Measurements from ENCODE around the gene PTPN5.
A peak's percentile ranks its signal among the peaks of the same experiment; 100 is the strongest.
"Not testable (repeated sequence)": the region's sequence is repeated elsewhere in the genome, so short reads cannot be mapped to it uniquely, and the experiment has no call there.

The PTPN5 gene

GRCh38 chr11:18706330-18707243 lies 85.0 kb downstream of the PTPN5 start:
- peak in 2 of 4 experiments; percentile 16 to 31 for DNase-seq

DNA sequence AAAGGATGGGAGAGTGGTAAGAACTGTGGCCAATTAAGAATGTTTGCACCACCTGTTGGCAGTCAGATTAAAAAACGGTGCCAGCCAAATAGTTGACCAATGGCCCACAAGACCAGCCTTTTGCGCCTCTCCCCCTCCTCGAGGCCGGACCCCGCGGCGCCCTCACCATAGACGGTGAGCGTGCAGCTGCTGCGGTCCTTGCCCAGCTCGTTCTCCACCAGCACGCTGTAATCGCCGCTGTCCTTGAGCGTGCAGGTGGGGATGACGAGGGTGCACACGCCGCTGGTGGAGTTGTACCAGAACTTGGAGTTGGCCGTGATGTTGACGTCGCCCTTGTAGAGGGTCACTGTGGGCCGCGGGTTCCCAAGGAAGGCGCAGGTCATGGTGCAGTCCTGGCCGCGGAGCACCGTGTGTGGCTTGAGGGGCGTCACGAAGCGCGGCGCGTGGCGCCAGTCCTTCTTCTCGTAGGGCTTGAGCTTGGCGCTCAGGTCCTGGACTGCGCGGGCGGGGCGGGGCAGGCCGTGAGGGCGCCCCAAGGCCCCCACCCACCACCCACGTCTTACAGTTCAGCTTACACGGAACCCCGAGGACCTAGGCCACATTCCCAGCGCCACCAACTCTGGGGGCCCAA lies 85.8 kb downstream of the PTPN5 start:
- no peak for DNase-seq

- no peak for DNase-seq
Observed at GRCh38 chr11:18704698-18705097, 86.9 kb downstream of the PTPN5 start.

DNA sequence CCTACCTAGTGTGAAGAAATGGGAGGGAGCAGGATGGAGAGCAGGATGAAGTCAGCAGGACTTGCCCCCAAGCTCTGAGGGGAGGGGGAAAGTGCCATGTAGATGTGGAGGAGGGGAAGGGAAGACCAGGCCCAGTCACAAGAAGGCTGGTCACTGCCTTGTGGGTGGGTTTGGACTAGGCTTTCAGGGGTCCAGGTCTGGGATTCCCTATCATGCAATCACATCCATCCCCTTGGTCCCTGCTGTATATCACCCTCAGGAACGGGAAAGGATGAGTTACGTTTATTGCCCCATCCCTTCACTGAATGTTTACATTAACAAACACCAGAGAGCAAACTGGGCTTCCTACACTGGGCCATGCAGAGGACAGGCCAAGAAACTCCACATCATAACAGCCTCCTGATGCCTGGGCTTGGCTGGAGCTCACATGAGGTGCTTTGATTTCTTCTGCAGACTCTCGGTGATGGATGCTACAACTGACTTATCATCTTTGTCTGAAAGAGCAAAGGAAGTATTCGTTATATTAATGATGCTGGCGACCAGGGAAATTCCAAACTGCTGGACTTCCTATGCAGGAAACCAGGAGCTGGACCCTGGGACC lies 87.5 kb downstream of the PTPN5 start:
- no peak for DNase-seq

DNA sequence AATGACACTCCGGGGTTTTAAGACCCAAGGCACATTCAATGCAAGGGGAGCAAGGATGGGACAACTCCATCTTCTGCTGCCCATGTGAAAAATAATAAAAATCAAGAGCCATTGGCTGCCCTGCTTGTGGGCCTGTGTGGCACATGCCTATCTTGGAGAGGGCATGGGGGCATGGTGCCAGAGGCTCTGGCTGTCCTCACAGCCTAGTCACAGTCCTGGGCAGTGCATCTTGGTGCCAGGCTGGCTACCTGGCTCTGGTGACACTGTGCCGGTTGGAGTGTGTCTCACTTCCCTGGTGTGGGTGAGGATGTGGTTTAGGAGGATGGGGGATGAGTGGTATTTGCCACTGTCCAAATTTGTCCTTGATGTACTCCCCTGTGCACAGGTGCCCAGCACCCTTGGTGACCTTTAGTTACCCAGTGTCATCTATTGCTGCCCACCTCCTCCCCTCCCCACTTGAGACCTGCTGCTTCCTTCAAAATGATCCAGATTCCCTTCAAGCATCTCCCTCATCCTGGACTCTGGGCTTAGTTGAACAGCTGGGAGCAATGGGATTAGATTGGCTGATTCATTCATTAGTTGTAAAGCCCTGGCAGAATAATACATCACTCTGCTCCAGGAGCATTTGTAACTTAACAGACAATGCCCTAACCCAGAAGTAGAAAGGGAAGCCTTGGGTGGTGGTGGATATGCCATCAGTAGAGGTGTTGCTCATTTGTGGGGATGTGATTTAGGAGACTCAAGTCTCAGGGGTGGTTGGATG lies 88.4 kb downstream of the PTPN5 start:
- DNase-seq, result no peak

DNA sequence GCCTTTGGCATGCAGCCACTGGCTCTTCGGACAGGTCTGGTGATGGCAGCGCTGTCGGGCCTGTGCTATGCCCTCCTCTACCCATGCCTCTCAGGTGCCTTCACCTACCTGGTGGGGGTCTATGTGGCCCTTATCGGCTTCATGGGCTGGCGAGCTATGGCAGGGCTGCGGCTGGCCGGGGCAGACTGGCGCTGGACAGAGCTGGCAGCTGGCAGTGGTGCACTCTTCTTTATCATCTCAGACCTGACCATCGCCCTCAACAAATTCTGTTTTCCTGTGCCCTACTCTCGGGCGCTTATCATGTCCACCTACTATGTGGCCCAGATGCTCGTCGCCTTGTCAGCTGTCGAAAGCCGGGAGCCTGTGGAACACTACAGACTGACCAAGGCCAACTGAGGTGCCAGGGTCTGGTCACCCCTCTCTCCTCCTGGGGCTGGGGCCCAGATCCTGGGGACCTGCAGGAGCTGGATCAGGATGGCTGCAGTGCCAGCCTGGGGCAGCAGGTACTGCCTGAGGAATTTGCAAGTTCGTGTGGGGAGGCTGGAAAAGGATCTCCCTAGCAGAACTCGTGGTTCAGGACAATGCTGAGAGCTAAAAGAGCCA lies 89.9 kb downstream of the PTPN5 start:
- DNase-seq, result no peak

GRCh38 chr11:18700872-18701271 lies 90.7 kb downstream of the PTPN5 start:
- DNase-seq, result no peak

DNA sequence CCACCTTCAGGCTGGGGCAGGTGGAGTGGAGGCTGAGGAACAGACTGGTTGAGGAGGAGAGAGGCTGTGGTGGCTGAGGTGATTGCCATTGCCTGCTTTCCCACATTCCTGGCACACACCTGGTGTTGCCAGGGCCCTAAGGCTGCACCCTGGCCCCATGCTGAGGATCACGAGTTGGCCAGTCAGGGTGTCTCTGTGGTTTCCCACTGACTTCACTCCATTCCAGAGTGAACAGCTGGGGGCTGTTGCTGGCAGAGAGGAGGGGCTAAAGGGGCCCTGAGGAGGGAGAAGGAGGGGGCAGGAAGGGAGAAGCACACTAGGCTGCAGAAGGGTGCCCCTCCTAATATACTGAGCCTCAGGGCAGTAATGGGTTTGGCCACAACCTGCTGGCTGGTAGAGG lies 91.2 kb downstream of the PTPN5 start:
- DNase-seq, result no peak

- no peak for DNase-seq
Observed at GRCh38 chr11:18699848-18700261, 91.7 kb downstream of the PTPN5 start.

GRCh38 chr11:18699269-18699596 lies 92.4 kb downstream of the PTPN5 start:
- no peak for DNase-seq

DNA sequence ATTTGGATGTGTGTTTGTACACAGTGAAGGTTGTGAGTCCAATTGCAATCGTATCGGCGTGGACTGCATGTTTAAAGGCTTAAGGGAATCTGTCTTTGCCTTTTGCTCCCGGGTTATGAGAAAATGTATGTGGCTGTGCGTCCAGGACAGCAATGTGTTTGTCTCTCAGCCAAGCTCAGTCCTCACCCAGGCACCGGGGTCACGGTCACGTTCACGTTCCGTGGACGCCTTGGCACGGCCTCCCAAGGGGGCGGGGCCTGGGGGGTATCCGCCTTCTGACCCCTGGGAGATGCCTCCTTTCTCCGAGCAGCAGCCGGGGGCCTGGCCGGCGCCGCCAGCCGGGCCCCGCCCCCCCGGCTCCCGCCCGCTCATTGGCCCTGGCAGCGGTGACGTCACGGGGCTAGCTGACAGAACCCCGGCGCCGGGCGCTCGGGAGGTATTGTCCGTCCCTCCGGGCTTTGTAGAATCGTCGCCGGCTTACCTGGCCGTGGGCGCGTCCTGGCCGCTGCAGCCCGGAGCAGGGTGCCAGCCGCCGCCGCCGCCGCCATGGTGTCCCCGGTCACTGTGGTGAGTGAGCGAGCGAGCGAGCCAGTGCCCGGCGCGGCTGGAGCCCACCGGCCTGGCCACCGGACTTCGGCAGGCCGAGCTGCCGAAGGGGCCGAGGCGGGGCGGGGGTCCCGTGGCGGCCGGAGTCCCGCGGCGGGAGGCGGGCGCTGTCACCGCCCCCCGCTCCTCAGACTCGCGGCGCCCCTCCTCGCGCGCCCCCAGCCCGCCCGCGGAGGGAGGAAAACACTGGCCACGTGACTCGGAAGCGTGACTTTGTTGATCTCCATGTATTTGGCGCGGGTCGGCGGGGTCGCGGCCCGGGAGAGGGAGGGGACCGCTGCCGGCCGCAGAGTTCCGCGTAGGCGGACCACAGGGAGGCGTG lies 93.0 kb downstream of the PTPN5 start, which contains the start of gene TMEM86A:
Gene TMEM86A, plus strand, starts transcription at position 439 of the 928 bp plus-strand sequence. Its CDS starts 108 bp downstream, at position 547.
- DNase-seq, result peak; percentile 76 to 82 (median 78)

DNA sequence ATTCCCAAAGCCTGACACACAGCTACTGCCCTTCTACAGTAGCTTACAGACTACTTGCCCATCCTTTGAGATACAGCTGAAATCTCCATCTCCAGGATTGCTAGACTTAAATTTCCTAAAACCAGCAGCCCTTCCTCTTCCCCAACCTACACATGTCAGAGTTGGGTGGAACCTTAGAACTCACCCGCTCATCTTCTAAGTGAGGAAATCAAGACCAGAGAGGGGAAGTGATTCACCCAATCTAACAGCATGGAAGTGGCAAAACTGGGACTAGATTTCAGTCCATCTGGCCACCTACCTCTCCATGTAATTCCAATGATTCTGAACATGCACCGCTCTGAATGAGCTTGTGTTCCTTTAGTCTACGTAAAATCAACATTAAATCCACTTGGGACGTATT lies 94.0 kb downstream of the PTPN5 start:
- DNase-seq, result no peak

GRCh38 chr11:18696638-18697225 lies 94.9 kb downstream of the PTPN5 start:
- DNase-seq, result no peak

- no peak for DNase-seq
Observed at GRCh38 chr11:18692941-18693760, 98.4 kb downstream of the PTPN5 start.

DNA sequence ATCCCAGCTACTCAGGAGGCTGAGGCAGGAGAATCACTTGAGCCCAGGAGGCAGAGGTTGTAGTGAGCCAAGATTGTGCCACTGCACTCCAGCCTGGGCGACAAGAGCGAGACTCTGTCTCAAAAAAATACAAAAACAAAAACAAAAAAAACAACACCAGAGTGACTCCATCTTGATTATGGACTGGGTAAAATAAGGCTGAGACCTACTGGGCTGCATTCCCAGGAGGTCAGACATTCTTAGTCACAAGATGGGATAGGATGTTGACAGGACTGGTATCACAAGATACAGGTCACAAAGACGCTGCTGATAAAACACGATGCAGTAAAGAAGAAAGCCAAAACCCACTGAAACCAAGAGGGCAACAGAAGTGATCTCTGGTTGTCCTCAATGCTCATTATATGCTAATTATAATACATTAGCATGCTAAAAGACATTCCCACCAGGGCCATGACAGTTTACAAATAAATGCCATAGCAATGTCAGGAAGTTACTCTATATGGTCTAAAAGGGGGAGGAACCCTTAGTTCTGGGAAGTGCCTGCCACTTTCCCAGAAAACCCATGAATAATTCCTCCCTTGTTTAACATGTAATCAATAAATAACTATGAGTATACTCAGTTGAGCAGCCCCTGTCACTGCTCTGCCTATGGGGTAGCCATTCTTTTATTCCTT lies 100.0 kb downstream of the PTPN5 start:
- DNase-seq, result not testable (repeated sequence)

DNA sequence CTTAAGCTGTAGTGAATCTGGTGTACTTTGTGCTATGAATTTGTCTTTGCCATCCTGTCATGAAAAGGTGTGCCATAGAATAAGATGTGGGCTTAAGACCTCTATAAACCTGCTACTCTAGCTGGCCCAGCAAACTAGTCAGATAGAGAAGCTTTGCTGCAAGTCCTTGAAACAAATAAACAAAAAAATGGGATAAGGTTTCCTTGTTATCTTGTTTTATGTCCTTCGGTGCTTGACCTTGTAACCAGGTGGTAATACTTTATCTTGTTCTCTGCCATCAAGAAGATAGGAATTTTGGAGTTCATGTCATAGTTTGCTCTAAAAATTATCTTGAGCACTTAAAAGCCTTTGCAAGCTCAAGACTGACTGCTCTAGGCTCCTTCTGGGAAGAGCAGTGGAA lies 107.3 kb downstream of the PTPN5 start:
- no peak for DNase-seq

GRCh38 chr11:18682466-18682865 lies 109.1 kb downstream of the PTPN5 start:
- DNase-seq, result no peak

DNA sequence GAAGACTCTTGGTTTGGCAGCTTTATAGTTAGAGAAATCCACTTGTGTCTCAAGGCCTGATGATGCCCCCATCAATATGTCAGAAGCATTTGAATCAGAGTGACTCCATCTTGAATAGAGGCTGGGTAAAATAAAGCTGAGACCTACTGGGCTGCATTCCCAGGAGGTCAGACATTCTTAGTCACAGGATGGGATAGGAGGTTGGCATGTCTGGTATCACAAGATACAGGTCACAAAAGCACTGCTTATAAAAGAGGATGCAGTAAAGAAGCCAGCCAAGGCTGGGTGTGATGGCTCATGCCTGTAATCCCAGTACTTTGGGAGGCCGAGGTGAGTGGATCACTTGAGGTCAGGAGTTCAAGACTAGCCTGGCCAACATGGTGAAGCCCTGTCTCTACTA lies 109.6 kb downstream of the PTPN5 start:
- DNase-seq, result not testable (repeated sequence)

Measured in activated CD4-positive, CD25-positive, alpha-beta regulatory T cell (primary cell).